Panc1 (cell line): ENCODE data around the gene NEXN.

ENCODE experiments used
- CTCF ChIP-seq: fragments of 450-650 bp; IDR thresholded peaks from 2 replicates; pipeline ENCODE4 v1.5.1; 2017; ENCODE audit warnings: mild to moderate bottlenecking
- POLR2AphosphoS5 ChIP-seq: IDR thresholded peaks from 2 replicates; pipeline ENCODE4 v1.6.1; 2012; ENCODE audit warnings: mild to moderate bottlenecking, low read depth, low read length, moderate library complexity

DNA sequence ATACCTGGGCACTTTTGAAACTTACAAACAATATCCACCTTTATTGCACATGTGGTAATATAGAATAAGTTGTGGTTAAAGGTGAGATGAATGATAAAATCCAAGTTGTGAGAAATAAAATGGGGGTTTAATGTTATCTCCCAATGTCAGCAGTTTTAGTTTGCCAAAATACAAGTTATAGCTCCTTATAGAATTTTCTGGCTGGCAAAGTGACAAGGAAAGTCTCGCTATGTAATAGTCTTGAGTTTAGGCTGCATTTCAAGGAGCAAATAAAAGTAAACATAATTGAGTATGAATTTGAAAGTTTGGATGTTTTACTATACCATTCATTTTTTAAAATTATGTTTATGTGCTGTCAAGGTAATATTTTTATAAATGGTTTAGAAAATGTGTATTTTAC, 15.0 kb upstream of the NEXN start:
- TF ChIP-seq CTCF (no peak), POLR2AphosphoS5 (no peak)
